ENCODE measurements around the gene NES.

Gene NES

DNA sequence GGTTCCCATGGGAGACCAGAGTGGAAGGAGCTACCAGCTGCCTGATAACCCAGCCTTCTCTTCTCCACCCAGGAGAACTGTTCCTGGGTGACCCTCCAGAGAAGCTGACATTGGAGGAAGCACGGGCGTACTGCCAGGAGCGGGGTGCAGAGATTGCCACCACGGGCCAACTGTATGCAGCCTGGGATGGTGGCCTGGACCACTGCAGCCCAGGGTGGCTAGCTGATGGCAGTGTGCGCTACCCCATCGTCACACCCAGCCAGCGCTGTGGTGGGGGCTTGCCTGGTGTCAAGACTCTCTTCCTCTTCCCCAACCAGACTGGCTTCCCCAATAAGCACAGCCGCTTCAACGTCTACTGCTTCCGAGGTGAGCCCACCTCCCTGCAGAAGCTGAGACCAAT is 28.7 kb downstream of the NES start:
- H3K4me3 ChIP-seq (ENCODE audit: low read depth, low read length) = no peak overlapping the region
- DNase-seq (ENCODE audit: low read depth) = no peak
- no peak for TF ChIP-seq MYC (IDR thresholded peaks at IDR 0.05; ENCODE audit: low read depth, low read length)
- TF ChIP-seq, protein P1, sequence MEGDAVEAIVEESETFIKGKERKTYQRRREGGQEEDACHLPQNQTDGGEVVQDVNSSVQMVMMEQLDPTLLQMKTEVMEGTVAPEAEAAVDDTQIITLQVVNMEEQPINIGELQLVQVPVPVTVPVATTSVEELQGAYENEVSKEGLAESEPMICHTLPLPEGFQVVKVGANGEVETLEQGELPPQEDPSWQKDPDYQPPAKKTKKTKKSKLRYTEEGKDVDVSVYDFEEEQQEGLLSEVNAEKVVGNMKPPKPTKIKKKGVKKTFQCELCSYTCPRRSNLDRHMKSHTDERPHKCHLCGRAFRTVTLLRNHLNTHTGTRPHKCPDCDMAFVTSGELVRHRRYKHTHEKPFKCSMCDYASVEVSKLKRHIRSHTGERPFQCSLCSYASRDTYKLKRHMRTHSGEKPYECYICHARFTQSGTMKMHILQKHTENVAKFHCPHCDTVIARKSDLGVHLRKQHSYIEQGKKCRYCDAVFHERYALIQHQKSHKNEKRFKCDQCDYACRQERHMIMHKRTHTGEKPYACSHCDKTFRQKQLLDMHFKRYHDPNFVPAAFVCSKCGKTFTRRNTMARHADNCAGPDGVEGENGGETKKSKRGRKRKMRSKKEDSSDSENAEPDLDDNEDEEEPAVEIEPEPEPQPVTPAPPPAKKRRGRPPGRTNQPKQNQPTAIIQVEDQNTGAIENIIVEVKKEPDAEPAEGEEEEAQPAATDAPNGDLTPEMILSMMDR (IDR thresholded peaks at IDR 0.05; ENCODE audit: low read depth, low read length) = no peak
- TF ChIP-seq POLR2A (IDR thresholded peaks at IDR 0.05; ENCODE audit: extremely low read depth, insufficient read length) = no peak
- TF ChIP-seq, protein P2, sequence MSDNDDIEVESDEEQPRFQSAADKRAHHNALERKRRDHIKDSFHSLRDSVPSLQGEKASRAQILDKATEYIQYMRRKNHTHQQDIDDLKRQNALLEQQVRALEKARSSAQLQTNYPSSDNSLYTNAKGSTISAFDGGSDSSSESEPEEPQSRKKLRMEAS (IDR thresholded peaks at IDR 0.05; ENCODE audit: low read depth, low read length) = no peak

DNA sequence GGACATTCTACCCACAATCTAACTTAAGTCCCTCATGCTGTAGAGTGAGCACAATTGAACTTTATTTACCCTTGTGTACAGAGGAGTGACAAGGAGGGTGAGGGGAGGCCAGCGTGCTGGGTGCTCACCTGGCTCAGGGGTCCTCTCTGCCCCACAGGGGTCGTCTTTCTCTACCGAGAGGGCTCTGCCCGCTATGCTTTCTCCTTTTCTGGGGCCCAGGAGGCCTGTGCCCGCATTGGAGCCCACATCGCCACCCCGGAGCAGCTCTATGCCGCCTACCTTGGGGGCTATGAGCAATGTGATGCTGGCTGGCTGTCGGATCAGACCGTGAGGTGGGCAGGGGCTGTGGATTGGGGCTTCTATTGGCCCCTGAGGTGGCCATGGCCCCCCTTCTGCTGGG is 29.9 kb downstream of the NES start:
- no peak overlapping the region for H3K4me3 ChIP-seq (ENCODE audit: low read depth, low read length)
- no peak for DNase-seq (ENCODE audit: low read depth)
- TF ChIP-seq, protein P1 (IDR thresholded peaks at IDR 0.05; ENCODE audit: low read depth, low read length) = no peak
- TF ChIP-seq MYC (IDR thresholded peaks at IDR 0.05; ENCODE audit: low read depth, low read length) (no peak), POLR2A (IDR thresholded peaks at IDR 0.05; ENCODE audit: extremely low read depth, insufficient read length) (no peak)
- TF ChIP-seq, protein P2 (IDR thresholded peaks at IDR 0.05; ENCODE audit: low read depth, low read length) = no peak

GRCh38 chr1:156646738-156647211 is 30.4 kb downstream of the NES start:
- no peak for DNase-seq (ENCODE audit: low read depth)
- H3K4me3 ChIP-seq (ENCODE audit: low read depth, low read length) = no peak overlapping the region
- TF ChIP-seq, protein P2 (IDR thresholded peaks at IDR 0.05; ENCODE audit: low read depth, low read length) = no peak
- TF ChIP-seq, protein P1 (IDR thresholded peaks at IDR 0.05; ENCODE audit: low read depth, low read length) = no peak
- TF ChIP-seq MYC (IDR thresholded peaks at IDR 0.05; ENCODE audit: low read depth, low read length) (no peak), POLR2A (IDR thresholded peaks at IDR 0.05; ENCODE audit: extremely low read depth, insufficient read length) (no peak)

DNA sequence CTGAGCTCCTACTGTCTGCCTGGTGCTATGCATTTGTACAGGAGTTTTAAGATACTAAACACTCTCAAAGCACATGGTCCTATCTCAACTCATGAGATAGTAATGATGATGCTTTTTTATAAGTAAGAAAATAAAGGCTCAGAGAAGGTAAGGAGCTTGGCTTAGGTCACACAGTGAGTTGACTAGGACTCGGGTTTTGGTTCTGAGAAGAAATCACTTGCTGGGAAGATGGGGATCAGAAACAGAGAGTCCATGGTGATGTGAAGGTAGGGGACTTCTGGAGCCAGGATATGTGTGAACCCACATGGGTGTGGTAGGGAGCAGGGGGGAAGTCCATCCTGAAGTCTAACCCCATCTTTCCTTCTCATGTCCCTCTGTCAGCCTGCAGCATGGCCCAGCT is 31.5 kb downstream of the NES start:
- no peak overlapping the region for H3K4me3 ChIP-seq (ENCODE audit: low read depth, low read length)
- DNase-seq (ENCODE audit: low read depth) = no peak
- TF ChIP-seq MYC (IDR thresholded peaks at IDR 0.05; ENCODE audit: low read depth, low read length) (no peak), POLR2A (IDR thresholded peaks at IDR 0.05; ENCODE audit: extremely low read depth, insufficient read length) (no peak)
- TF ChIP-seq, protein P2 (IDR thresholded peaks at IDR 0.05; ENCODE audit: low read depth, low read length) = no peak
- TF ChIP-seq, protein P1 (IDR thresholded peaks at IDR 0.05; ENCODE audit: low read depth, low read length) = no peak

- no peak for DNase-seq (ENCODE audit: low read depth)
- H3K4me3 ChIP-seq (ENCODE audit: low read depth, low read length) = no peak overlapping the region
- TF ChIP-seq, protein P1 (IDR thresholded peaks at IDR 0.05; ENCODE audit: low read depth, low read length) = no peak
- TF ChIP-seq, protein P2 (IDR thresholded peaks at IDR 0.05; ENCODE audit: low read depth, low read length) = no peak
- TF ChIP-seq MYC (IDR thresholded peaks at IDR 0.05; ENCODE audit: low read depth, low read length) = no peak
- no peak for TF ChIP-seq POLR2A (IDR thresholded peaks at IDR 0.05; ENCODE audit: extremely low read depth, insufficient read length)
Observed at GRCh38 chr1:156645056-156645455, 32.2 kb downstream of the NES start.
